Upper lobe of left lung (tissue), 4 donors: Measurements from ENCODE around the gene PANX2.

ENCODE experiments used
- EP300 ChIP-seq, 4 donors: sonication (generic); formaldehyde crosslinking; IDR thresholded peaks; one replicate each; pipeline ENCODE4 v1.5.1; 2017; ENCODE audit warnings: antibody characterized with exemption in 4 of 4, control low read depth in 2 of 4
- POLR2A ChIP-seq, 4 donors: fragments of 450-650 bp; IDR thresholded peaks; one replicate each; pipeline ENCODE4 v1.5.1; 2016 to 2017; ENCODE audit warnings: antibody characterized with exemption in 4 of 4, mild to moderate bottlenecking in 2 of 4
- TF ChIP-seq, protein P1 (sequence below), 6 experiments: fragments of 450-650 bp in 4 of 6; fragments of 200-600 bp in 2 of 6; sonication (generic) in 2 of 6; IDR thresholded peaks; one replicate each; pipeline ENCODE4 v1.5.1; 2016 to 2019; ENCODE audit warnings: antibody characterized with exemption in 6 of 6

- no peak for TF ChIP-seq POLR2A (IDR thresholded peaks at IDR 0.05)
- TF ChIP-seq, protein P1, sequence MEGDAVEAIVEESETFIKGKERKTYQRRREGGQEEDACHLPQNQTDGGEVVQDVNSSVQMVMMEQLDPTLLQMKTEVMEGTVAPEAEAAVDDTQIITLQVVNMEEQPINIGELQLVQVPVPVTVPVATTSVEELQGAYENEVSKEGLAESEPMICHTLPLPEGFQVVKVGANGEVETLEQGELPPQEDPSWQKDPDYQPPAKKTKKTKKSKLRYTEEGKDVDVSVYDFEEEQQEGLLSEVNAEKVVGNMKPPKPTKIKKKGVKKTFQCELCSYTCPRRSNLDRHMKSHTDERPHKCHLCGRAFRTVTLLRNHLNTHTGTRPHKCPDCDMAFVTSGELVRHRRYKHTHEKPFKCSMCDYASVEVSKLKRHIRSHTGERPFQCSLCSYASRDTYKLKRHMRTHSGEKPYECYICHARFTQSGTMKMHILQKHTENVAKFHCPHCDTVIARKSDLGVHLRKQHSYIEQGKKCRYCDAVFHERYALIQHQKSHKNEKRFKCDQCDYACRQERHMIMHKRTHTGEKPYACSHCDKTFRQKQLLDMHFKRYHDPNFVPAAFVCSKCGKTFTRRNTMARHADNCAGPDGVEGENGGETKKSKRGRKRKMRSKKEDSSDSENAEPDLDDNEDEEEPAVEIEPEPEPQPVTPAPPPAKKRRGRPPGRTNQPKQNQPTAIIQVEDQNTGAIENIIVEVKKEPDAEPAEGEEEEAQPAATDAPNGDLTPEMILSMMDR (IDR thresholded peaks at IDR 0.05): no peak
- TF ChIP-seq EP300 (IDR thresholded peaks at IDR 0.05): no peak
These were observed 55.7 kb downstream of the PANX2 start for GRCh38 chr22:50226063-50226874.
